Ramos (cell line): ENCODE data around the gene TXN.
"Not testable (repeated sequence)": the region's sequence is repeated elsewhere in the genome, so short reads cannot be mapped to it uniquely, and the experiment has no call there.

Source experiments
- in situ Hi-C: fragments of 300-500 bp; cut with MboI; formaldehyde crosslinking; loops from one replicate; pipeline ENCODE4 v1.14.3; 2022; ENCODE audit warnings: low sequenced_read_pairs; ENCODE audit not compliant: unreplicated experiment

Gene TXN

GRCh38 chr9:110257956-110258355 is 1.6 kb upstream of the TXN start:
- in situ Hi-C loops: no loop called here

GRCh38 chr9:110257097-110257841 is 962 bp upstream of the TXN start:
- in situ Hi-C loops: no loop called here

GRCh38 chr9:110255463-110256379 is 586 bp downstream of the TXN start:
- in situ Hi-C loops: no loop called here

GRCh38 chr9:110255034-110255462 is 1.3 kb downstream of the TXN start:
- in situ Hi-C loops: no loop called here

GRCh38 chr9:110254500-110254899 is 1.8 kb downstream of the TXN start:
- in situ Hi-C loops: no loop called here

GRCh38 chr9:110252509-110253139 is 3.7 kb downstream of the TXN start:
- in situ Hi-C loops: no loop called here

GRCh38 chr9:110251770-110252169 is 4.5 kb downstream of the TXN start:
- in situ Hi-C loops: not testable (repeated sequence)

GRCh38 chr9:110251212-110251611 is 5.1 kb downstream of the TXN start:
- in situ Hi-C loops: no loop called here

GRCh38 chr9:110249603-110250002 is 6.7 kb downstream of the TXN start:
- in situ Hi-C loops: no loop called here

GRCh38 chr9:110248361-110248760 is 7.9 kb downstream of the TXN start:
- in situ Hi-C loops: no loop called here

GRCh38 chr9:110246214-110246613 is 10.1 kb downstream of the TXN start:
- in situ Hi-C loops: no loop called here

- in situ Hi-C loops: no loop called here
These were observed 11.7 kb downstream of the TXN start for GRCh38 chr9:110244616-110245015.

- in situ Hi-C loops: no loop called here
These were observed 14.4 kb downstream of the TXN start for GRCh38 chr9:110241858-110242321.

- in situ Hi-C loops: no loop called here
These were observed 14.9 kb downstream of the TXN start for GRCh38 chr9:110241260-110241857.

GRCh38 chr9:110240198-110240597 is 16.1 kb downstream of the TXN start:
- in situ Hi-C loops: no loop called here

- in situ Hi-C loops: no loop called here
These were observed 28.0 kb downstream of the TXN start for GRCh38 chr9:110228321-110228720.

GRCh38 chr9:110224583-110224982 is 31.7 kb downstream of the TXN start:
- in situ Hi-C loops: no loop called here

- in situ Hi-C loops: no loop called here
These were observed 35.5 kb downstream of the TXN start for GRCh38 chr9:110220809-110221208.

GRCh38 chr9:110217656-110218099 is 38.6 kb downstream of the TXN start:
- in situ Hi-C loops: no loop called here

GRCh38 chr9:110214586-110215355 is 41.5 kb downstream of the TXN start:
- in situ Hi-C loops: no loop called here
